ENCODE results near the gene MYRF. TPM values are rescaled to one million over a fixed set of nuclear protein-coding genes. Genes with fewer than 3 reads are reported as not detected.

MYRF gene
- total RNA-seq, 2 experiments from 2014 or later, result 0.19 to 1.1 TPM

DNA sequence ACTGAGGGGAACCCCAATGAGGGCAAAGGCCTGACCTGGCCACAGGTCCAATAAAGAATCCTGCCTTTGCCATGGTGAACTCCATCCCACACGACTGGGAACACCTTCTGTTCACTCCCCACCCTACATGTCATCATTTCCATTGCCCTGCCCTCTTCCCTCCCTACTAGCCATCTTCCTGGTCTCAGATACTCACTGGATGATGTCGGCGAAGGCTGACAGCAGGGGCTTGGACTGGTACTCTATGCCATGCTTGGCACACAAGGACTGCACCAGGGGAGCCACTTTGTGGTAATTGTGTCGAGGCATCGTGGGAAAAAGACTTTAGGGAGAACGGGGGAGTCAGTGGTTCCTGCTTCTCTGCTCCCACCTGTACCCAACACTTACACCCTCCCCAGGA lies 50.2 kb downstream of the MYRF start:
- Histone ChIP-seq H3K9me2 (ENCODE audit: insufficient read depth, low read length) (no peaks in the 10 kb centered on the region), H3K36me3 (ENCODE audit: insufficient read depth, low read length) (peaks cover 44% of the 10 kb centered on the region), H3K79me2 (ENCODE audit: insufficient read depth, low read depth, low read length) (peaks cover 23% of the 10 kb centered on the region), H2AFZ (ENCODE audit: low read length) (no peak overlapping the region), H3K9me3 (ENCODE audit: low read length) (no peaks in the 10 kb centered on the region), H3K4me3 (ENCODE audit: low read depth, low read length, poor library complexity, severe bottlenecking) (no peak overlapping the region), H3K4me2 (ENCODE audit: low read length) (no peak overlapping the region), H4K20me1 (ENCODE audit: insufficient read depth, low read length) (0 out of 2 replicates have a peak, but pooled peaks cover 5% of the 10 kb centered on the region), H3K27ac (ENCODE audit: low read depth, low read length, poor library complexity, severe bottlenecking) (no peak overlapping the region), H3K4me1 (ENCODE audit: insufficient read depth, low read length, poor library complexity, severe bottlenecking) (peaks cover under 1% of the 10 kb centered on the region)
- CTCF ChIA-PET (ENCODE audit: unreplicated experiment), result no interaction called here
- no TSS peak for BruUV-seq (replicated peaks)
- DNase-seq (ENCODE audit: low spot score), result no peak
- TF ChIP-seq EZH2phosphoT487 (IDR thresholded peaks at IDR 0.05; ENCODE audit: borderline replicate concordance, low read depth, low read length), result no peak
- TF ChIP-seq, protein P1, sequence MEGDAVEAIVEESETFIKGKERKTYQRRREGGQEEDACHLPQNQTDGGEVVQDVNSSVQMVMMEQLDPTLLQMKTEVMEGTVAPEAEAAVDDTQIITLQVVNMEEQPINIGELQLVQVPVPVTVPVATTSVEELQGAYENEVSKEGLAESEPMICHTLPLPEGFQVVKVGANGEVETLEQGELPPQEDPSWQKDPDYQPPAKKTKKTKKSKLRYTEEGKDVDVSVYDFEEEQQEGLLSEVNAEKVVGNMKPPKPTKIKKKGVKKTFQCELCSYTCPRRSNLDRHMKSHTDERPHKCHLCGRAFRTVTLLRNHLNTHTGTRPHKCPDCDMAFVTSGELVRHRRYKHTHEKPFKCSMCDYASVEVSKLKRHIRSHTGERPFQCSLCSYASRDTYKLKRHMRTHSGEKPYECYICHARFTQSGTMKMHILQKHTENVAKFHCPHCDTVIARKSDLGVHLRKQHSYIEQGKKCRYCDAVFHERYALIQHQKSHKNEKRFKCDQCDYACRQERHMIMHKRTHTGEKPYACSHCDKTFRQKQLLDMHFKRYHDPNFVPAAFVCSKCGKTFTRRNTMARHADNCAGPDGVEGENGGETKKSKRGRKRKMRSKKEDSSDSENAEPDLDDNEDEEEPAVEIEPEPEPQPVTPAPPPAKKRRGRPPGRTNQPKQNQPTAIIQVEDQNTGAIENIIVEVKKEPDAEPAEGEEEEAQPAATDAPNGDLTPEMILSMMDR (conservative IDR thresholded peaks at IDR 0.05; ENCODE audit: low read length), result no peak
- intact Hi-C loops (cut with micrococcal nuclease; ENCODE audit: unreplicated experiment), result no loop called here
- POLR2A ChIA-PET, result no interaction called here

DNA sequence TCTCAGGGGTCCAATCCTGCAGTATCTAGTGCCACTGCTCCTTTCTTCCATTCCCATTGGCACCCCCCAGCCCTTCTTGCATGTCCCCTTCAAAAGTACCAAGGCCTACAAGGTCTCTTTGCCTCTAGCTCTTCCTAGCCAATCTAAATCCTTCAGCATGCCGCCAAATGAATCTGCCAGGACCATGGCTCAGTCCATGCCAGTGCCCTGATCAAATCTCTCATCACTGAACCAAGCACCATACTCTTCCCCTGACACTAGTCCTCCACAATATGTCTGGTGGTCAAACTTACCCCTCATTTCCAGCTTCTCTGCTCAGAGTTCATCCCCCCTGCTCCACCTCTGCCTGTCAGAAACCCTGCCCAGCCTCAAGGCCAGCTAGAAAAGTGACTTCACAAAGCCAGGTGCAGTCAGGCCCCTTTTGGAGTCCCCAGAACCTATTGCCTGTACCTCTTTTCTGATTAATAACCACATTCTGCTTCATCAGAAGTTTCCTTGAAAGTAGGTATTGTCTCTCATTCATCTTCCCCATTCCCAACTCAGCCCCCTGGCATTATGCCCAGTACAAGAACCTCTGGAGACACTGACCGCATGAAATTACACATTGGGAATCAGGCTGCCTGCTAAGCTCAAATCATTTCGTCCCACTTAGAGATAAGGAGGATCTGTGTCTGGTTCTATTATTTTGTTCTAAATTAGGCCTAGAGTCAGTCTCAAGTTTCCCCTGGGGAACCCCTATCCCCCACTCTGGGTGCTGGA lies 51.6 kb downstream of the MYRF start:
- POLR2A ChIA-PET, result no interaction called here
- CTCF ChIA-PET (ENCODE audit: unreplicated experiment), result no interaction called here
- intact Hi-C loops (cut with micrococcal nuclease; ENCODE audit: unreplicated experiment), result no loop called here
- H3K4me1 ChIP-seq (ENCODE audit: insufficient read depth, low read length, poor library complexity, severe bottlenecking), result no peaks in the 10 kb centered on the region
- H3K4me3 ChIP-seq (ENCODE audit: low read depth, low read length, poor library complexity, severe bottlenecking), result no peak overlapping the region
- peaks cover 30% of the 10 kb centered on the region for H3K36me3 ChIP-seq (ENCODE audit: insufficient read depth, low read length)
- no peak overlapping the region for H2AFZ ChIP-seq (ENCODE audit: low read length)
- H3K9me2 ChIP-seq (ENCODE audit: insufficient read depth, low read length), result no peaks in the 10 kb centered on the region
- H3K4me2 ChIP-seq (ENCODE audit: low read length), result no peak overlapping the region
- no peak for DNase-seq (ENCODE audit: low spot score)
- H3K27ac ChIP-seq (ENCODE audit: low read depth, low read length, poor library complexity, severe bottlenecking), result no peak overlapping the region
- H4K20me1 ChIP-seq (ENCODE audit: insufficient read depth, low read length), result 0 out of 2 replicates have a peak, but pooled peaks cover 3% of the 10 kb centered on the region
- no TSS peak for BruUV-seq (replicated peaks)
- H3K79me2 ChIP-seq (ENCODE audit: insufficient read depth, low read depth, low read length), result peaks cover 9% of the 10 kb centered on the region; the same call in 1 of the 2 replicates
- no peak for TF ChIP-seq EZH2phosphoT487 (IDR thresholded peaks at IDR 0.05; ENCODE audit: borderline replicate concordance, low read depth, low read length)
- TF ChIP-seq, protein P1 (conservative IDR thresholded peaks at IDR 0.05; ENCODE audit: low read length), result no peak
- no peaks in the 10 kb centered on the region for H3K9me3 ChIP-seq (ENCODE audit: low read length)

DNA sequence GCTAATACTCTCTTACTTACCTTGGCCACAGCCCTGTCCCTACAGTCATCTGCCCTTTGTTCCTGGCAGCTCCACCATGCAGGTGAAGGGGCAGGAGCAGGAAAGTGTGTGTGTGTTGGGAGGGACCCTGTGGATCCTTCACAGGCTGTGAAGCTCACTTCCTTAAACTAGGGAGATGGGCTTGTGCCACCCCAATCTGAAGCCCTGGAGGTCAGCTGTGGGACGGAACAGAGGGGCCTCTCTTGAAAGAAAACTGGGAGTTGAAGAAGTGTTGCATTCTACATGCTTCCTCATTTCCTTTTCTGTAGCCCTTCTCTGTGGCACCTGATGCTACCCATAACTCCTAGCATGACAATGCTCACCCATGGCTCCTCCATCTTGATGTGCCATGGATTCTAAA lies 52.7 kb downstream of the MYRF start:
- POLR2A ChIA-PET, result no interaction called here
- intact Hi-C loops (cut with micrococcal nuclease; ENCODE audit: unreplicated experiment), result no loop called here
- CTCF ChIA-PET (ENCODE audit: unreplicated experiment), result interaction anchor here (0.9 kb wide), 1 partner anchor 8 kb away, joined by 3 read pairs; no protein-coding TSS in a partner anchor

More for the DNA sequence above, 52.7 kb downstream of the MYRF start:
- Histone ChIP-seq H3K9me3 (ENCODE audit: low read length) (no peaks in the 10 kb centered on the region), H4K20me1 (ENCODE audit: insufficient read depth, low read length) (no peaks in the 10 kb centered on the region), H3K9me2 (ENCODE audit: insufficient read depth, low read length) (no peaks in the 10 kb centered on the region), H2AFZ (ENCODE audit: low read length) (no peak overlapping the region), H3K4me3 (ENCODE audit: low read depth, low read length, poor library complexity, severe bottlenecking) (no peak overlapping the region), H3K36me3 (ENCODE audit: insufficient read depth, low read length) (peaks cover 20% of the 10 kb centered on the region), H3K79me2 (ENCODE audit: insufficient read depth, low read depth, low read length) (no peaks in the 10 kb centered on the region), H3K4me2 (ENCODE audit: low read length) (no peak overlapping the region), H3K4me1 (ENCODE audit: insufficient read depth, low read length, poor library complexity, severe bottlenecking) (no peaks in the 10 kb centered on the region), H3K27ac (ENCODE audit: low read depth, low read length, poor library complexity, severe bottlenecking) (no peak overlapping the region)
- no peak for TF ChIP-seq EZH2phosphoT487 (IDR thresholded peaks at IDR 0.05; ENCODE audit: borderline replicate concordance, low read depth, low read length)
- TF ChIP-seq, protein P1 (conservative IDR thresholded peaks at IDR 0.05; ENCODE audit: low read length), result no peak
- no peak for DNase-seq (ENCODE audit: low spot score)
- BruUV-seq (replicated peaks), result no TSS peak

Data from OCI-LY7 (cell line).